Mucosa of descending colon (tissue), 3 donors: ENCODE results near the gene ZNF773. TPM values are rescaled to one million over a fixed set of nuclear protein-coding genes. Genes with fewer than 3 reads are reported as not detected.
"Not testable (repeated sequence)": the region's sequence is repeated elsewhere in the genome, so short reads cannot be mapped to it uniquely, and the experiment has no call there.

Experiments used
- ATAC-seq: fragments of 200-7000 bp; cut with Tn5 transposase; one replicate; pipeline ENCODE4 v1.9.1; 2020; ENCODE audit warnings: mild to moderate bottlenecking, moderate library complexity
- DNase-seq, 3 donors: peaks; one replicate each; pipeline ENCODE4 v3.0.0-alpha.2; 2020
- H3K36me3 ChIP-seq: fragments of 200-600 bp; one replicate; pipeline ENCODE4 v1.8.0; 2021; ENCODE audit warnings: low read depth, mild to moderate bottlenecking
- H3K4me1 ChIP-seq: fragments of 200-600 bp; one replicate; pipeline ENCODE4 v1.8.0; 2021; ENCODE audit warnings: low read depth, mild to moderate bottlenecking
- H3K4me3 ChIP-seq: fragments of 200-600 bp; one replicate; pipeline ENCODE4 v1.8.0; 2021; ENCODE audit warnings: mild to moderate bottlenecking
- H3K9me3 ChIP-seq: fragments of 200-600 bp; one replicate; pipeline ENCODE4 v1.8.0; 2021; ENCODE audit warnings: mild to moderate bottlenecking
- intact Hi-C, 2 donors: fragments of 100-400 bp; cut with DNase I in 1 of 2; cut with micrococcal nuclease in 1 of 2; formaldehyde crosslinking; loops; one replicate each; pipeline versions ENCODE4 v1.11.0 to v1.11.1; 2022; cut with DNase I, micrococcal nuclease
- total RNA-seq, 3 donors: library from RNA; stranded (reverse); fragmentation: NEBNext Ultra II Directional in 2 of 3; extraction: Animal tissue kit (Norgen Biotek cat#: 25700) in 2 of 3; gene quantifications; one replicate each; pipeline versions ENCODE4 v1.2.1 to v1.2.4, GENCODE V29; 2021 to 2023
- TF ChIP-seq, protein P1 (sequence below): fragments of 200-600 bp; IDR thresholded peaks from one replicate; pipeline ENCODE4 v1.8.0; 2022; ENCODE audit warnings: antibody characterized with exemption, mild to moderate bottlenecking
- donor health status: DM: no; HTN: no; CAD: no; lungs with moderate emphysema.
- donor health status: DM: no; HTN: no; CAD: no.
- donor health status: DM: no; HTN: yes; CAD: no.

The ZNF773 gene
- total RNA-seq, 3 donors from 2014 or later: 5.7 to 6.9 (median 6.9) TPM

DNA sequence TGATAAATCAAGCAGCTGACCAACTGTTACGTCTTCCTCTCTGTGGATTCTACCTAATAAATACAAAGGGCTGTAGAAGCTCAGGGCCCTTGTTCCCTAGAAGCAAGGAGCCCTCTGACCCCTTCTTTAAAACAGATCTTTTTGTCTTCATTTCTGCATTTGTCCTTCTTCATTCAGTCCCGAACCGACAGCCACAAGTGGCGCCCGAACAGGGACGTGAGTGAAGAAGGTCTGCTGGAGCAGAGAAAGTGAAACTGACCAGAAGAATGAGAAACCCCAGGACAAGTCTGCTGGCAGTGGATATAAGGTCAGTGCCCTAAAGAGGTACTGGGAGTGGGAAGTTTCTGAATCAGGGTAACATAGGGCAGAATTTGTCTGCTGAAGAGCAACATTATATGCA is 13.1 kb downstream of the ZNF773 start:
- H3K4me1 ChIP-seq: no peaks in the 10 kb centered on the region
- no peak for ATAC-seq
- intact Hi-C loops: no loop called here
- DNase-seq: no peak
- peaks cover 88% of the 10 kb centered on the region for H3K9me3 ChIP-seq
- no peaks in the 10 kb centered on the region for H3K36me3 ChIP-seq
- TF ChIP-seq, protein P1, sequence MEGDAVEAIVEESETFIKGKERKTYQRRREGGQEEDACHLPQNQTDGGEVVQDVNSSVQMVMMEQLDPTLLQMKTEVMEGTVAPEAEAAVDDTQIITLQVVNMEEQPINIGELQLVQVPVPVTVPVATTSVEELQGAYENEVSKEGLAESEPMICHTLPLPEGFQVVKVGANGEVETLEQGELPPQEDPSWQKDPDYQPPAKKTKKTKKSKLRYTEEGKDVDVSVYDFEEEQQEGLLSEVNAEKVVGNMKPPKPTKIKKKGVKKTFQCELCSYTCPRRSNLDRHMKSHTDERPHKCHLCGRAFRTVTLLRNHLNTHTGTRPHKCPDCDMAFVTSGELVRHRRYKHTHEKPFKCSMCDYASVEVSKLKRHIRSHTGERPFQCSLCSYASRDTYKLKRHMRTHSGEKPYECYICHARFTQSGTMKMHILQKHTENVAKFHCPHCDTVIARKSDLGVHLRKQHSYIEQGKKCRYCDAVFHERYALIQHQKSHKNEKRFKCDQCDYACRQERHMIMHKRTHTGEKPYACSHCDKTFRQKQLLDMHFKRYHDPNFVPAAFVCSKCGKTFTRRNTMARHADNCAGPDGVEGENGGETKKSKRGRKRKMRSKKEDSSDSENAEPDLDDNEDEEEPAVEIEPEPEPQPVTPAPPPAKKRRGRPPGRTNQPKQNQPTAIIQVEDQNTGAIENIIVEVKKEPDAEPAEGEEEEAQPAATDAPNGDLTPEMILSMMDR: no peak
- no peak overlapping the region for H3K4me3 ChIP-seq

DNA sequence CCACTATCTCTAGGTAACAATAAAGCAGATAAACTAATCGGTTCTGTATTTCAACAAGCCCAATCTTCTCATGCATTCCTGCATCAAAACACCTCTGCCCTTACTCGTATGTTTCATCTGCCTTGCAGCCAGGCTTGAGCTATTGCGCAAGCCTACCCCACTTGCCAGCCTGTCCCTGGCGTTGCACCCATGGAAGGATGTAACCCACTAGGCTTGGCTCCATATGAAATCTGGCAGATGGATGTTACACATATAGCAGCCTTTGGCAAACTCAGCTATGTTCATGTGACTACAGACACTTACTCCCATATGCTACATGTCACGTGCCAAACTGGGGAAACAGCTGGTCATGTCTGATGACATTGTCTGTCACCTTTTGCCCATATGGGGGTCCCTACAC is 15.5 kb downstream of the ZNF773 start:
- no peak overlapping the region for H3K4me3 ChIP-seq
- no peak for DNase-seq
- intact Hi-C loops: no loop called here
- peaks cover 76% of the 10 kb centered on the region for H3K9me3 ChIP-seq
- no peak for ATAC-seq
- TF ChIP-seq, protein P1: no peak
- no peaks in the 10 kb centered on the region for H3K36me3 ChIP-seq
- no peaks in the 10 kb centered on the region for H3K4me1 ChIP-seq

DNA sequence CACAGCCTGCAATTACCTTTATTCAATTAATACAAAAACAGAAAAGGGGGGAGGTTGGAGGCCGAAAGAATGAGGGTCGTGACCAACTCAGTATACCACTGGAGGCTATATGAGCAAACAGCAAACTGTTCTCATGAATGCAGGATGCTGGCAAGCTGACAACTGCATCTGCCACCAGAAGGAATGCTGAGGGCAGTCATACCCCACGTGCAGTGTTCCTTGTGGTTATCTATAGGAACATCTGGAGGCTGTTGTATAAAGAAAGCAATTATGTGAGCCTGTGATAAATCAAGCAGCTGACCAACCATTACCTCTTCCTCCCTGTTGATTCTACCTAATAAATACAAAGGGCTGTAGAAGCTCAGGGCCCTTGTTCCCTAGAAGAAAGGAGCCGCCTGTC is 18.3 kb downstream of the ZNF773 start:
- intact Hi-C loops, H3K4me3 ChIP-seq, DNase-seq, ATAC-seq, H3K4me1 ChIP-seq, H3K36me3 ChIP-seq: not testable (repeated sequence)
- H3K9me3 ChIP-seq: peaks cover 58% of the 10 kb centered on the region

DNA sequence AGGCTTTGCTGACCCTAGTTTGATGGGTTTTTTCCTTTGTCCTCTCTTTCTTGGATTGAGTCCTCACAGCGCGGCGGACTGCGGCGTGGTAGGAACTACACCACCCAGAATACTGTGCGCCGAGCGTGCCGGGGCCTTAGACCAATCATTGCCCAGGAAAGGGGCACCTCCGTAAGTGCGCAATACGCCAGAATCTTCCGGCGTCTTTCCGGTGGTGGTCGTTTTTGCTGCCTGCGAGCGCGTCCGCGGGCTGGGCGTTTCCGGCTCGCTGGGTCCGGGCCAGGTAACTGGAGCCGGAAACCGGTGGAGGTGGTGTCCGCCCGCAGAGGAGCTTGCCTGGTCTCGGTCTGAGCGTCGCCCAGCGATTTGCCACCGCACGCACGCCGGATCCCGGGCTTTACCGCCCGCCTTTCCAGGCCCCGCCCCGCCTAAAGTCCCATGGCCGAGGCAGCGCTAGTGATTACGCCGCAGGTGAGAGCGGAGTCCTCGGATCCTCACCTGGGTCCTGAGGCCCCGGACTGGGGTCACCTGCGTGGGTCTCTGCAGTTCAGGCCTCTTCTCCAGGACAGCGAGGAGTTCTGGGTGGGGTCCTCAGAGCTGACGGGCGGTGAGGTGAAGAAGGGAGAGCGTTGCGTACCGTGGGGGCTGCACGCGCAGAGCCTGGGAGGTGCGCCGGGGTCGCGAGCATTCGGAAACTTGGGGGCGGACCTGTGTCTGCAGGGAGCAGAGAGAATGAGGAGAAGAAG is 27.6 kb downstream of the ZNF773 start, which contains the start of gene ZNF549:
ZNF549 (plus strand) TSS at position 221 of the 746 bp plus-strand sequence; CDS start at position 439, 218 bp downstream.
- DNase-seq (peak; percentile 89 to 91 (median 90)), ATAC-seq (peak; percentile 100)
- Histone ChIP-seq H3K4me1 (peaks cover 5% of the 10 kb centered on the region), H3K36me3 (no peaks in the 10 kb centered on the region), H3K9me3 (peaks cover 43% of the 10 kb centered on the region), H3K4me3 (peak within 1 kb of the TSS; percentile 68)
- intact Hi-C loops: no loop called here
- TF ChIP-seq, protein P1: no peak

DNA sequence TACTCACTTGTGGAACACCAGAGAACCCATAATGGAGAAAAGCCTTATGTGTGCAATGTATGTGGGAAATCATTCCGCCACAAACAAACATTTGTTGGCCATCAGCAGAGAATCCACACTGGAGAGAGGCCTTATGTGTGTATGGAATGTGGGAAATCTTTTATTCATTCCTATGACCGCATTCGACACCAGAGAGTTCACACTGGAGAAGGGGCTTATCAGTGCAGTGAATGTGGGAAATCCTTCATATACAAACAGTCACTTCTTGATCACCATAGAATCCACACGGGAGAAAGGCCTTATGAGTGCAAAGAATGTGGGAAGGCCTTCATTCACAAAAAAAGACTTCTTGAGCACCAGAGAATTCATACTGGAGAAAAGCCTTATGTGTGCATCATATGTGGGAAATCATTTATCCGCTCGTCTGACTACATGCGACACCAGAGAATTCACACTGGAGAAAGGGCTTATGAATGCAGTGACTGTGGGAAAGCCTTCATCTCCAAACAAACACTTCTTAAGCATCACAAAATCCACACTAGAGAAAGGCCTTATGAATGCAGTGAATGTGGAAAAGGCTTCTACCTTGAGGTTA is 38.3 kb downstream of the ZNF773 start:
- ATAC-seq: no peak
- Histone ChIP-seq H3K4me3 (no peak overlapping the region), H3K4me1 (no peaks in the 10 kb centered on the region), H3K36me3 (peaks cover 4% of the 10 kb centered on the region), H3K9me3 (peaks cover 100% of the 10 kb centered on the region)
- DNase-seq: no peak
- TF ChIP-seq, protein P1: no peak
- intact Hi-C loops: no loop called here

DNA sequence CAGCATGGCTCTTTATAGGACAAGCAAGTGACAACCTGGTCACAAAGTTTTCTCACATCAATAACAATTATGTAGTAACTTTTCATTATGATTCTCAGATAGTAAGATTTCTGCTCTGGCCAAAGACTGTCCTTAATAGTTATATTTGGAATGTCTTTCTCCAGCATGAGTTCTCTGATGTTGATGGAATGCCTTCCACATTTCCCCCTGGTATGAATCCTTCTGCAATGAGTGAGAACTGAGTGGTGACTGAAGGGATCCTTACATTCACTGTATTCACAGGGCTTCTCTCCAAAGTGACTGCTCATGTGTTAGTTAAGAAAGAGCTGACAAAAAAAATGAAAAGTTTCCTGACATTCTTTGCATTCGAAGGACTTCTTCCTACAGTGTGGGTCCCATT is 46.8 kb downstream of the ZNF773 start:
- Histone ChIP-seq H3K9me3 (peaks cover 99% of the 10 kb centered on the region), H3K4me1 (no peaks in the 10 kb centered on the region), H3K4me3 (no peak overlapping the region), H3K36me3 (peaks cover 11% of the 10 kb centered on the region)
- no peak for DNase-seq
- TF ChIP-seq, protein P1: no peak
- intact Hi-C loops: no loop called here
- no peak for ATAC-seq
